HG02678 (cell line): ENCODE measurements around the gene SF3B5.
"Not testable (repeated sequence)": the region's sequence is repeated elsewhere in the genome, so short reads cannot be mapped to it uniquely, and the experiment has no call there.

Experiments used
- ATAC-seq: cut with Tn5 transposase; IDR thresholded peaks from one replicate; pipeline ENCODE4 v1.9.1; 2021; ENCODE audit warnings: mild to moderate bottlenecking, moderate library complexity; ENCODE audit not compliant: unreplicated experiment

The SF3B5 gene

GRCh38 chr6:144106206-144106605, 10.8 kb upstream of the SF3B5 start:
- ATAC-seq = no peak

DNA sequence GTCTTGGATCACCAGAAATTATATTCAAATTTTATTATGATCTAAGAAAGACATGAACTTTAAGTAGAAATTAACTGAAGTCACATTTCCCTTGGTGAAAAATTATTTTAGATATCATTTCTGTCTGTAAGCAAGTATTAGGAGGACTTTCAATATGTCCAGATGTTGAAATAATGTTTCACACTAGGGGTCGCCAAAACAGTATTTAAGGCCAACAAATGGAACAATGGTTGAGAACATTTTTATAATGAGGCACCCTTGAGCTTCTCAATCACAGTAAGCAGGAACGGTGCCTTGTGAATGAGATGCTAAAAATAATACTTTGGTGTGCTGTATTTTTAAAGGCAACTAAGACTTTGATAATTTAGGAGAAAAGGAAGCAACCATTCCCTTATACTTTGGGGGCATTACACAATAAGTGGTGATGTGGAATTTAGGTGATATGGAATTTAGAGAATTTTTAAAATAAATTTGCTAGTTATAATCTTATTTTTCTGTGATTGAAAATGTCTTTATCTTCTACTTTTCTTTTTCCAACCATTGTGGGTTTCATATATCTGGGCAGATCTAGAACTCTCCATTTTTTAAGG, 9.6 kb upstream of the SF3B5 start:
- ATAC-seq = peak; percentile 83

- no peak for ATAC-seq
Measured at GRCh38 chr6:144104488-144104887, 9.1 kb upstream of the SF3B5 start.

DNA sequence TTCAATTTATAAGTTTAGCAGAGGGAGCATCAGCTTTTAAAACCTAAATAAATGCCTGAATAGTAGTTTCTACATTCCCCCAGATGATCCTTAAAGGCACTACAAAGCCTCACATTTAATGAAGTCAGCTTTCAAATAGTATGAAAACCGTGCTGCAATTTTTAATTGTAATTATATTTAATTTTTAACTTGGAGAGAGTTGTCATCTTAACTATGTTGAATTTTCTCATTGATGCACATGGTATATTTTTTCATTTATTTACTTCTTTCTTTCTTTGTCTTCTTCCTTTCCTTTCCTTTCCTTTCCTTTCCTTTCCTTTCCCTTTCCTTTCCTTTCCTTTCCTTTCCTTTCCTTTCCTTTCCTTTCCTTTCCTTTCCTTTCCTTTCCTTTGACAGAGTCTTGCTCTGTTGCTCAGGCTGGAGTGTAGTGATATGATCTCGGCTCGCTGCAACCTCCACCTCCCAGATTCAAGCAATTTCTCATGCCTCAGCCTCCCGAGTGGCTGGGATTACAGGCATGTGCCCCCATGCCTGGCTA, 7.7 kb upstream of the SF3B5 start:
- ATAC-seq = no peak

DNA sequence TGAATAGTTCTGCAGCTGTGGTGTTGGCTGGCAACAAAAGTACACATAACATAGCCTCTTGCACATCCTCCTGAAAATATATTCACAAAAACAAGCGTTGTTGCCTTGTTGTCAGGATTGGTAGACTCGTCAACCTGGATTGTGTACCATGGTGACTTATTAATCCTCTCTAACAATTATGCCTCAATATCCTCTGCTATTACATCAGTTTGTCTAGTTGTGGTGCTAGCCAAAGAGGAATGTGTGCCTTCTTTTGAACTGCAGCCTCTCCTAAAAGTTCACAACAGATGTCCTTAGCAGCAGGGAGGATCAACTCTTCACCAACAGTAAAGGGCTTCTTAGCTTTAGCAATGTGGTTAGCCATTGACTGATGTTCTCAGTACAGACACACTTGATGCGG, 3.6 kb upstream of the SF3B5 start:
- ATAC-seq = no peak

DNA sequence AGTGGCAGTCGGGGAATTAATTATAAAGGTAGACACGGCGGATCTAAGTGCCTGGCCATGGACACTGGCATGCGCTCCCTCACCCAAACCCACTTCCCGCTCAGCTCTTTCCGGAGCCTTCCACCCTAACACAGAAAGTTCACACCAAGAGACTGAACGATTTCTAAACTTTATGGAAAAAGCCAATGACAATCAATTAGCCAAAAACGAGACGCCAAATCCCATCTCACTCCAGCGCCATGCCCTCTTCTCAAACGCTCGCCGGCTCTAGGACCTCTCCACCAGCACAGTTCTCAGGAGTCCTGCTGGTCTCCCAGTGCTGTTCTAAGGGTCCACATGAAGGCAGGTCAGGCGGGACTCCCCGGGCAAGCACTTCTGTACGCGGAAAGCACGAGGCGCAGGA, 641 bp downstream of the SF3B5 start:
- no peak for ATAC-seq

DNA sequence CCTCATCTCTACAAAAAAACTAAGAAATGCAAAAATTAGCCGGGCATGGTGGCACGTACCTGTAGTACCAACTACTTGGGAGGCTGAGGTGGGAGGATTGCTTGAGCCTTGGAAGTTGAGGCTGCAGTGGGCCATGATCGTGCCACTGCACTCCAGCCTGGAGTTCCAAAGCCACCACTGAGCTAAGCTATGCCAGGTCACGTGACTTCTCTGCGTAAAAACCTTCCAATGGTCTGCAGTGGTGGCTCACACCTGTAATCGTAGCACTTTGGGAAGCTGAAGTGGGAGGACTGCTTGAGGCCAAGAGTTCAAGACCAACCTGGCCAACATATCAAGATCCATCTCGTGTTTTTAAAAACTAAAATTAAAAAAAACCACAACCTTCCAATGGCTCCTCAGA, 1.7 kb downstream of the SF3B5 start:
- no peak for ATAC-seq

- ATAC-seq = no peak
Measured at GRCh38 chr6:144093236-144093635, 2.1 kb downstream of the SF3B5 start.

- ATAC-seq = no peak
Measured at GRCh38 chr6:144090384-144090783, 5.0 kb downstream of the SF3B5 start.

DNA sequence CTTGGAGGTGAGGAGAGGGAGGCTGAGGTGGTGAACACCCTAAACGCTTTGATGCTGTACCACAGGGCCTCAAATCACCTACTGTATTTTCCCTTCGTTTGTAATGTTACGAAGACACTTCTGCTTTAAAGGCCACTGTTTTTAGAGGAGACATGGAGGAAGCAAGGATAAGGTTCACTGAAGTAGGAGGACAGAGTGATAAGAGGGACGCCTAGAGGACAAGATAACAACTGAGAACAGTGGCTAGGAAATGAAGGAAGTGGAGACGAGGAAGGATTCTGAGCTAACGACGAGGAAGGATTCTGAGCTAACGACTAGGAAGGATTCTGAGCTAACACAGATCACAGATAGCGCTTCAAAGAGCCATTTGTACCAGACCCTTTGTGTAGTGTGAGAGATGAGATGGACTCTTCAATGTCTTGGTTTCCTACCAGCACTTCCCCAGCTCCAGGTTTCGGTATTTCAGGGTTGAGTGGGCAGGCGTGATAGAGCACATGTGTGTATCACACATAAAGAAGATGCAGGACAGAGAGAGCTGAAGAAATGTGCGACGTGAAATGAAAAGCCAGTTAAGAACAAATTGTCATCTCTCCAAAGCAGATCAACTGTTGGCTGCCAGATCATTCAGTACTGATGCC, 7.5 kb downstream of the SF3B5 start:
- no peak for ATAC-seq

GRCh38 chr6:144086959-144087358, 8.4 kb downstream of the SF3B5 start:
- no peak for ATAC-seq

DNA sequence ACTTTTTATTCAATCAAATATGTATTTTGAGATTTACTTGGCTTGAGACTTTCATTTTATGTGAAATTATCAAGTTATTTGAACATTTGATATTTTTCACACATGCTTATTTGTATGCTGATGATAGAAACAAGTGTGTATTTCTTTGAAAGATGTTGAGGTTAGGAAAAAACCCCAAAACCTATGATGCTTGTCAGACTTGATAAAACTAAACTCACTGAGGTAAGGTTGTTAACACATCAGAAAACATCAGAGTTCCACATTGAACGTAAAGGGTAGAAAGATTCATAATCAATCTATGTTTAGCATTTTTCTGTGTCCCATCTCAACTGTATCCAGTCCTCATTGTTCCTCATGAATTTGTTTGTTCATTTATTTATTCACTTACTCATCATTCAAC, 12.2 kb downstream of the SF3B5 start:
- ATAC-seq = peak; percentile 53

DNA sequence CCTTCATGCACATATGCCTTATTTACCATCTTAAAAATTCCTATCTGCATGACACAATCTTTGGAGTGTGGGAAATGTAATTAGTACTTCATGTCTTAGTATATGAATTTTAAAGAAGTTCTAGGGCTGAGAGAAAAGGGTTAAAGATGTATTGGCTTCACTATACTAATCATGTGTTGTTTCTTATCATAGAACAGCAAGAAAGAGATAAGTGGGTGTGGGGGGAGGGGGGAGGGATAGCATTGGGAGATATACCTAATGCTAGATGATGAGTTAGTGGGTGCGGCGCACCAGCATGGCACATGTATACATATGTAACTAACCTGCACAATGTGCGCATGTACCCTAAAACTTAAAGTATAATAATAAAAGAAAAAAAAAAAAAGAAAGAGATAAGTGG, 13.0 kb downstream of the SF3B5 start:
- ATAC-seq = not testable (repeated sequence)

DNA sequence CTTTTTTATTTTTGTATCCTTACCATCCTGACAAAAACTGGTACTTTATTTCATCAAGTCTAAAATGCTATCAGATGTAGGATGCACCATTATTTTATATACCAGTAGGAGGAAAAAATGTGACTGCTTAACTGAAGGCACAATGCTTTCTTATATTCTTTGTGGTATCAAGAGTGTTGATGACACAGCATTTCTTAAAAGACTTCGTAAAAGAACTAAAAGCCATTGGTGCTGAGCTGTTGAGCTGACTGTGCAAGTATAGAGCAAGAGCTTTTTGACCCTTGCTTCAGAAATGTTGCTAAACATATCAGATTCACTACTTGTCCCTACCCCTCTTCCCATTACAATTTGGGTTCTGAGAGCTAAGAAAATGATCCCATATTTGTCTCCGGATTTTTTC, 17.5 kb downstream of the SF3B5 start:
- ATAC-seq = no peak

GRCh38 chr6:144075875-144076274, 19.5 kb downstream of the SF3B5 start:
- ATAC-seq = no peak

GRCh38 chr6:144075187-144075586, 20.2 kb downstream of the SF3B5 start:
- peak; percentile 72 for ATAC-seq

- ATAC-seq = no peak
Measured at GRCh38 chr6:144073024-144073423, 22.3 kb downstream of the SF3B5 start.

DNA sequence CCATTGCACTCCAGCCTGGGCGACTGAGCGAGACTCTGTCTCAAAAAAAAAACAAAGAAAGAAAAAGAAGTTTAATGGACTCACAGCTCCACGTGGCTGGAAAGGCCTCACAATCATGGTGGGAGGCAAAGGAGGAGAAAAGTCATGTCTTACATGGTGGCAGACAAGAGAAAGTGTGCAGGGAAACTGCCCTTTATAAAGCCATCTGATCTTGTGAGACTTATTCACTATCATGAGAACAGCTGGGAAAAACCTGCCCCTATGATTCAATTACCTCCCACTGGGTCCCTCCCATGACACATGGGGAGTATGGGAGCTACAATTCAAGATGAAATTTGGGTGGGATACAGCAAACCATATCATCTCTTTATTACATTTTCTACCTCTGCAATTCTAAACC, 25.9 kb downstream of the SF3B5 start:
- ATAC-seq = no peak

DNA sequence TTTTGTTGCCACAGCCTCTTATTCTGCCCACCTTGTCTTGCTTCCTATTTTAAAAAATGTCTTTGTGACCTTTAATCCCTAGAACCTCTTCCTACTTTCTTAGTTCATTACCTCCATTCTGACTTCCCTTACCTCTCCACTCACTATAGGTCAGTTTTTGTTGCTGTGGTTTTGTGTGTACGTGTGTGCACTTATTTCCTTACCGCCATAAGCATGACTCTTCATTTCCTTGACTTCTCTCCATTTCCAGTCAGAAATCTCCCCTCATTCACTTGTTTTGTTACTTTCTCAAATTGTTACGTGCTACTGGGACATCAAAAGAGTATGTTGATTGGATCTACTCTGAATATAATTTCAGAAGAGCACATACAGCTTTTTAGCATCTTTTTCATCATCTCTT, 26.6 kb downstream of the SF3B5 start:
- no peak for ATAC-seq

- ATAC-seq = peak; percentile 30
Measured at GRCh38 chr6:144066741-144067484, 28.5 kb downstream of the SF3B5 start.

DNA sequence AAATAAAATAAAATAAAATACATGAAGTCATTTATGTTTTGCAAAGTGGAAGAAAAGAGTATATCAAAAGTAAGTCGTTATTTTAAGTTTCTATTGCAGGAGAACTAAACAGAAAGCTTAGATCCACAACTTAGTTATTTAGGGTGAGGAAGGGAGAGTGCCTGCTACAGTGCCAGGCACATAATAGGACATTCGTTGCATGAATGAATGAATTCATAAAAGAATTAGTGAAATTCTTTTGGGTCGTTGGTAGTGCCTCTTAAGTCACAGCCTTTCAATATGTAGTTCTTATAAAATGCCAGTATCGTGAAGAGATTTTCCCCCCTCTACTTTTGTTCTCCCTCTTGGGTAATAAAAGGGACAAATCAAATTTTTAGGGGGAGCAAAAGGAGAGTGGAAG, 29.1 kb downstream of the SF3B5 start:
- ATAC-seq = no peak

DNA sequence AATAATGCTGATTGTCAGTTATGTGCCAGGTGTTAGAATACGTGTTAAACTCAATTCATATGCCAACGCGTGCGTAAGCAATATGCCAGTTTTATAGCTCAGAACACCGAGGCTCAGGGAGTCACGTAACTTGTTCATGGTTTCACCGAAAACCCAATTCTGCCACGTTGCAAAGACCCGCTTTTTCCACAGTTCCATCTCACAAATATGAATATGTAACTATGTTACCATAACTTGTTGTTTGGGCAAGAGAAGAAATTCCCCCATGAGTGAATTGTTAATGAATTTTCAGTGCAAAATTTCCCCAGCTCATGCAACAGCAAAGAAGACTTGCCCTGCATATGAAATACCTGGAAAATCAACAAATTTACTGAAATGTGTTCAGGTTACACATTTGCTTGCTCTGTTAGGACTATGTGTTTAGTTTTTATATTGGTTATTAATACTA, 30.1 kb downstream of the SF3B5 start:
- no peak for ATAC-seq
